ENCODE measurements around the gene LYRM2.

Gene LYRM2

DNA sequence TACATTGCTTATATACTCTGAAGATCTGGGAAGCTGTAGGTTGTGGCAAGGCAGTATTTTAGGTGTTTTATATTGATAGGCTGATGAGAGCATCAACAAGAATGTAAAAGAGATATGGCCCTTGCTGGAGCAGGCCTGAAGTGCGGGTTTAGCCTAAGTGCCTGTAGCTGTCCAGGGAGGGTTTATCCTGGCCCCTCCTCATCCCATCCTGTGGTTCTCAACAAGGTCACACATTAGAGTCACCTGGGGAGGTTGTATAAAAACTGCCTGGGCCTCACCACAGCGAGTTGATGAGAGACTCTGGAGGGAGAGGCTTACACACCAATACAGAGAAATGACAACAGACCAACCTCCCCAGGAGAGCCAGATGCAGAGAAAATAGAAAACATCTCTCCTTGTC is 48.4 kb downstream of the LYRM2 start:
- no peak for DNase-seq

DNA sequence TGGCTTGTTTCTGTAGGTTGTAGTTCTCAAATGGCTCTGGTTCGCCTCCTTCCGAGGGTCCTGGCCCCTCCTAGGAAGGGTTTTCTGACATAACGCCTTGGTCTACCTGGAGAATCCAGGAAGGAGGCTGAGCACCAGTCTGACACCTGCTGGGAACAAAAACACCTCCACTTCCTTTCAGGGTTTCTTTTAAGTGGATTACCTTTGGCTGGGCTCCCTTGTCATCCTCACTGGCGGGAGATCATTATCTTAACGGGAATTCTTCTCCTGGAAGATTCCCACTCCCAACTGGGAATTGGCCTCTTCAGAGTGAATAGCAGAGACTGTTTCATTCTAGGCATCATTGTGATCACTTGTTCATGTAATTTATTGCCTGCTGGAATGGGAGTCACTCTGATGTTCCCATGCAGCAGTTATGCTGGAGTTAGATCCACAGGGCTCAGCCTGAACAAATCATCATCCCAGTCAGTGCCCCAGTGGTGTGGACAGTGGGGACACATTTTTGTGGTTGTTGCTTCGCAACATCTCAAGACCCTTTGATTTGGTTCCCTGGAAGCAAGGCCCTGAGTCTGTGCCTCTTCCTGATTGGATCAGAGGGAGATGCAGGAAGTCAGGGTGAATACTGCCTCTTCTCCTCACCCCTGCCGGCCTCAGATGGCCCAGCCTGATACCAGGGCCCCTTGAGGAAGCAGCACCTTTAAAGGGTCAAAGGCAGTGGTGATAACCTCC is 49.1 kb downstream of the LYRM2 start:
- no peak for DNase-seq

DNA sequence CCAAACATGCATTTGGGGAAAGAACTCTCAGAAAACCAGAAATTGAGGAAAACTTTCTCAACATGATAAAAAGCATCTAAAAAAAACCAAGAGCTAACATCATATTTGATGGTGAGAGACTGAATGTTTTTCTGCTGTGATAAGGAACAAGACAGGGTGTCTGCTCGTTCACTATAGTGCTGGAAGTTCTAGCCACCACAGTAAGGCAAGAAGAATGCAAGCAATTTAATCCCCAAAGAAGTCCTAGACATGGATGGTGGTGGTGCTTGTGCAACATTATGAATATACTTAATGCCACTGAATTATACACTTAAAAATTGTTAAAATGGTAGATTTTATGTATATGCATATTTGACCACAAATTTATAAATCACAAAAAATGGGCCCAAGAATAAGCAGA is 53.4 kb downstream of the LYRM2 start:
- no peak for DNase-seq

DNA sequence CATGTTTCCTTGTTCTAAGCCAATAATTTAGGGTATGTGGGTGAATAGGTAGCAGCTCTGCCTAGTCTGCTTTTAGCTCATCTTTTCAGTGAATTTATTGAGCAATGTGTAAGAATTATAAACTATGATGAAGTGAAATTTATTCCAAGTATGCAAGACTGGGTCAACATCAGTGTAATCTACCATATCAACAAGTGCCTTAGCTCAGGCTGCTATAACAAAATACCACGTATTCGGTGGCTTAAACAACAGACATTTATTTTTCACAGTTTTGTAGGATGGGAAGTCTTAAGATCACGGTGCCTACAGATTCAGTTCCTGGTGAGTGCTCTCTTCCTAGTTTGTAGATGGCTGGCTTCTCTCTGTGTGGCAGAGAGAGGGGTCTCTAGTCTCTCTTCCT is 54.0 kb downstream of the LYRM2 start:
- no peak for DNase-seq

DNA sequence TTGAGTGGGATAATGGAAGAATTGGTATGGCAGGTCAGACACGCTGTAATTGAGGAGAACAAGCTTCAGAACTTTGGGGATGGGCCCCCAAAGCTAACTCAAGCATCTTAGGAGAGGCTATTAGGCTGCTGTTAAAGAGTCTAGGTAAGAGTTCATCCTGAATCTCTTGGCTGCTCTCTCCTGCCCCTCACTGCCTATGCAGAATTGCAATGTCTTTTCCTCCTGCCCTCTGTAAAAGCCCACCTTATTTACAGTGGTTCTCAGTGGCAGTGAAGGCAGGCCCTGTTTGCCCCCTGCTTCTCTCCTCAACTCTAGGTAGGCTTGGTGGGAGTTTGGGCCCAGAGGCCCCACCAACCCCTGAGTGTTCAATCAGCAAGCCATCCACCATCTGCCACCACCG is 55.0 kb downstream of the LYRM2 start:
- DNase-seq: no peak

DNA sequence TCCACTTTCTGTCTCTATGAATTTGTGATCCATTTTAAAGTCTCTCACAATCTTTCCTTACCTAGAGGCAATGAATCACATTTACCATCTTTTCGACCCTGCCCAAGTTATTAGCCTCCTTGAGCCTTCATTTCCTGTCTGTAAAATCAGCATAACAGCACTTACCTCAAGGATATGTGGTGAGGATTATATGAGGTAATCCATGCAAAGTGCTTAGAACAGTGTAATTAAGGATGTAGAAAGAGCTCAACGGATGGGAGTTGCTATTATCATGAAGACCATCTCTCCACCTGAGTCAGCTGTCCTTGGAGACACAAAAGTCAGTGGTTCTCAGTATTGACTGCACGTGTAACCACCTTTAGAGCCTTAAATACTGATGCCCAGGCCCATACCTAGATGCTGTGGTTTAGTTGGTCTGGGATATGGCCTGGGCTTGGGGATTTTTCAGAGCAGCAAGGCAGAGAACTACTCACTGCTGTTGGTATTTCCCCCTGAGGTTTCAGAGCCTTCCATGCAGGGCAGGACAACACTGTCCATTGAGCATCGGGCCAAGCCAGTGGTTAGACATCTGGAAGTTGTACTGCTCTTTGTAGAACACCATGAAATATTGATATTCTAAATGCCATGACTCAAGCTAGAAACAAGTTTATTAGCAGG is 55.8 kb downstream of the LYRM2 start:
- no peak for DNase-seq

DNA sequence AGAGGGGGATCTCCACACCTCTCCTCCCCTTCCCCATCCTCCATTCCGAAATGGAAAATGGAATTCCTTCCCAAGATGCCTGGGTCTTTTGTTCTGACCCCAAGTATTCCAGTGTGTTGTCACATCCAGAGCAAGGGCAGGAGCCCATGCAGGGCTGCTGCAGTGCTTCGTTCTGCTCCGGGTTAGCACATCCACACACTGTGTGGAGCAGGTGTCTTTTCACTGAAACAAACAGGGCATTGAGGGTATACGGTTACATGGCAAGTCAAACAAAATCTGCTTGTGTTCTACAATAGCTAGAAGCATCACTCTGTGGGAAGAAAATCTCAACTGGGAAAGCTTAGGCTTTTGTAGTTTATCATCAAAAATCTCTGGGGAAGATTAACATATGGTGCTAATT is 56.9 kb downstream of the LYRM2 start:
- DNase-seq: peak; percentile 82

DNA sequence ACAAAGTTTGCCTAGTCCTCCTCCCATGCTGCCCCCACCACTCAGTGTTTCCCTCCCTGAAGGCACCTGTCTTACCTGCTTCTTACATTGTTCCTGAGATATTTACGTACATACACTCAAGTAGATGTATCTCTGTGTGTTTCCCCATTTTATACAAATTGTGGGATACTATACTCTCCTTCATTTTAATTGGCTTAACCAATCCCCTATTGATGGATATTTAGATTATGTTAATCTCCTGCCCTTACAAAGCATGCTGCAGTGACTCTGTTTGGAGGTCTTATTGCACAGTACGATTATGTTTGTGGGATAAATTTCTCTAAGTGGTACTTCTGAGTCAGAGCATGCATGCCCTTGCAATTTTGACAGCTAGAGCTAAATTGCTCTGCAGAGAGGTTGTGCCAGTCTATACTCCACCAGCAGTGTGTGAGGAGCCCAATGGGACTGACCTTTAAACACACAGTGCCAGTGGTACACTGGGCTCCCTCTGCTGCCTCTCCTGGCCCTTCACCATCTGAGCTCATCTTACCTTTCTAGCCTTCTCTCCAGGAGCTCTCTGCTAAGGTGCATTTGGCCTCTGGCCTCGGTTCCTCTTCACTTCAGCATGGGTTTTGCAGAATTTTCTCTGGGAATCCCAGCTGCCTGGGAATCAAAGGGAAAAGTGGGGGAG is 57.4 kb downstream of the LYRM2 start:
- peak; percentile 43 for DNase-seq

DNA sequence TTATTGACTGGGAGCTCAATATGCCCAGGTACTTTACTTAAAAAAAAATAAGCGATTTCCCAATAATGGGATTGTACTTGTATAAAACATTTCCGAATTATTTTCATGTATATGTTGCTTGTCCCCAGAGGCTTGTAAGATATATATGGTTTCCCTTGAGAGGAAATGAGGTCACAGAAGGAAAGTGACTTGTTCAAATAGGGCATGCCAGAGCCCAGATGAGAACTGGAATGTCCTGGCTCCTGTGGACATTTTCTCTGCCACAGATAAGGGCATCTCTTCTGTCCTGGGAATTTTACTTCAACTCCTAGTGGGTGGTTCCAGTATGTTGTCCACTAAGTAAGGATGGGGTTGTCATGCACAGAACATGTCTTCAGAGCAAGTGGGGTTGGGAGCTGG is 63.0 kb downstream of the LYRM2 start:
- DNase-seq: no peak

DNA sequence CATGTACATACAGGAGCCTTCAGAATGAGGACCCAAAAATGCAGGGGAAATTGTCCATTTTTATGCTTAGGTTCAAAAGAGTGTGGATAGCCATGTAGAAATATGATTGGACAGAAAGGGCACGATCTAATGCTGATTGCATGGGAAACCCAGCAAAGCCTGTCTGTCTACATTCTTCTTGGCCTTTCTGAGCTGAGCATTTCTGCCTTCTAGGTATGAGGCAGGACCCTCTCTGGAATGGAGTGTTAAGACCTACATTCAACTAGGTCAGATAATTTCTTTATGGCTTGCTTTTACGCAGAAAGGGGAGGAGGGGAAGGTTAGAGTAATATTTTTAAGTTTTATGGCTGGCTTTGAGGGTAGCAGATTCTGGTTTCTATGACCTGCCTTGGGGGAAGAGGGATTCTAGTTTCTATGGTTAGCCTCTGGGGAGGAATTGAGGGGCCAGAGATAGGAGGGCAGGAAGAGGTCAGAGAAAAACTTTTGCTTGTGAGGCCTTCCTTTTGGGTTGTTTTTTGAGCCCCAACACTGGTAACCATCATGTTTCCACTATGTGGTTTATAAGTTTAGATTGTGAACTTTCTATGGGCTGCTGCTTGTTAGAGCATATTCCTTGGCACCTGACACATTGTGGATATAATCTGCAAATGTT is 63.5 kb downstream of the LYRM2 start:
- DNase-seq: no peak

DNA sequence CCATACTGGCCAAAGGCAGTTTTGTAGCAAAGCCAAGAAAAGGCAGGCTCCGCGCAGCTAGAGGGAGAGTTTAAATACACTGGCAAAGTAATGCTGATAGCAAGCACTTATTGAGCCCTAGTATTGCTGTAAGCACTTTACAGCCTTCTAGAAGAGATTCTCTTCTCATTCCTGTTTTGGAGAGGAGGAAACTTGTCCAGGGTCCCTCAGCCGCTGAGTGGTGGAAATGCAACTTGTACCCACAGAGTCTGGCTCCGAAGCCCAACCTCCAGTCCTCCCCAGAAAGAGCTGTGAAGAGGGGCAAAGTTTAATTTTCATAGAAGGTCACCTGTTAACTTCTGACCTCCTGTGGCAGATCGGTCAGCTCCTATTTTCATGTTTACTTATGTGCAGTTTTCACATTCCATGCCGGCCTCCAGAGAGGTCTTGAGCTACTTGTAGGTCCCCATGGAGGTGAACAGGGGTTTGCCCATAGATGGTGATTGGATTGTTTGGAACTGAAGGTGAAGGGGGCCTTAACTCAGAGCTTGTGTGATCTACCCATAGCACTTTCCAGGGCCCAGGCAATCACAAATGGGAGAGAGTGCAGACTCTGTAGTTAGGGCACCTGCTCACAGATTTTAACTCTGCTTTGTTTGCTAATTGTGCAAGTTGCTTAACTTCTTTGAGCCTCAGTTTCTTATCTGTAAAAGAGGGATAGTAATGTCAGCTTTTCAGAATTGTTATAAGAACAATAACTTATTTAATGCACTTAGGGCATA is 70.7 kb downstream of the LYRM2 start:
- DNase-seq: no peak

DNA sequence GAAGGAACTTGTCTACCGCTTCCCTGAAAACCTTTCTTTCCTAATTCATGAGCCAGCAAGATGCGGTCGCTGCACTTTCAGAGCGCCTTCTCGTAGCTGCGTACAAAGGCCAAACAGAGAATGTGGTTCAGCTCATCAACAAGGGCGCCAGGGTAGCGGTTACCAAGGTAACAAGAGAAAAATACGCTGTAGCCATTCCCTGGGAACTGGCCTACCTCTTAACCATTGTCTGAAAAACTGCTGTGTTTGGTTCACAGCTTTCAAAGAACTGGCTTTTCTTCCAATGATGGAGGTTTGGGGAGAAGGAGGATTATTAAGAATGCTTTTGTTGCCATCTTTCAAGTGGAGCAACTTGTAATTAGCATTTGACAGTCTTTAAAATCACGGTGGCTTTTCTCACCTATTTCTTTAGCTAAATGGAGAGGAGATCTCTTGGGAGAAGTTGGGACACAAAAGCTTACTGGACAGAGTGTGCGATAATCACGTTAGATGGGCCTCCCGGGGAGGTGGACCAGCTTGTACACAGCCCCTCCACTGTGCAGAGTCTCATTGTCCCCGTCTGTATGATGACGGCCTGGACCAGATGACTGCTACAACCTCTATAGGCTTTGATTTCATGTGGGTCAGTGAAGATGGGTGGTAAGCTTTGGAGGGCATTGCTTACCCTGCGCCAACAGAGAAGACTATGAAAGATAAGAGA is 71.5 kb downstream of the LYRM2 start:
- peak; percentile 10 for DNase-seq

DNA sequence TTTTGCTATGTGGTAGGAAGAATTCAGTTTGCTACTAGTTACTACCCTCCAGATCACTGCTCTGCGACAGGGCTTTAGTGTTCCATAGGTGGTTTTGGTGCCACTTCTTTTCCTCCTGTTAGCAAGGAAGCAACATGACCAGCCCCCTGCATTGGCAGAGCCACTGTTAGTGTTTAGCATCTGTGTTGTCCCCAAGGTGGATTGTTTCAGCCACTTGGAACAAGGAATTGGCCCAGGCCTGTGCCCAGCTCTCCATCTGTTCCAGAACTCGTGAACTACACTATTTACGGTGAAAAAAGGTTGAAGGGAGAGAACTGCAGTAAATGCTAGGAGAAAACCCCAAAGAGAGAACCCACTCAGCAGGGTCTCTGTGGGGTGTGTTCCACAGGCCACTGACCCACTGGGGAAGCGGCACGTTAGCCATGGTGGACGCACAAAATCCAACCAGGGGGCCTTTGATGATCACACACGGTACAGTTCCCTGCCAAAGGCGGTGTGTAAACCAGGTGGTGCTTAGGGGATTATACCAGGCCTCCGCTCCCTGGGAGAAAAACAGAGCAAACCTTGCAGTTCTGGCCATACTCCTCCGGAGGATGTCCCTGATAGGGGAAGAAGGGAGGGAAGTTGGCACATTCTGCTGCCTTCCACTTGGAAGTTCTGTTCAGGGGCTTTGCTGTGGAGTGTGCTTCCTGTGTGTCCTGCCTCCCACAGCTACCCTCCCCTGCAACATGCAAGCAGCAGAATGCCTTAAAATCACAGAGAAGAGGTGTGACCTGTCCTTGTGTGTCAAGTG is 72.3 kb downstream of the LYRM2 start:
- DNase-seq: no peak

DNA sequence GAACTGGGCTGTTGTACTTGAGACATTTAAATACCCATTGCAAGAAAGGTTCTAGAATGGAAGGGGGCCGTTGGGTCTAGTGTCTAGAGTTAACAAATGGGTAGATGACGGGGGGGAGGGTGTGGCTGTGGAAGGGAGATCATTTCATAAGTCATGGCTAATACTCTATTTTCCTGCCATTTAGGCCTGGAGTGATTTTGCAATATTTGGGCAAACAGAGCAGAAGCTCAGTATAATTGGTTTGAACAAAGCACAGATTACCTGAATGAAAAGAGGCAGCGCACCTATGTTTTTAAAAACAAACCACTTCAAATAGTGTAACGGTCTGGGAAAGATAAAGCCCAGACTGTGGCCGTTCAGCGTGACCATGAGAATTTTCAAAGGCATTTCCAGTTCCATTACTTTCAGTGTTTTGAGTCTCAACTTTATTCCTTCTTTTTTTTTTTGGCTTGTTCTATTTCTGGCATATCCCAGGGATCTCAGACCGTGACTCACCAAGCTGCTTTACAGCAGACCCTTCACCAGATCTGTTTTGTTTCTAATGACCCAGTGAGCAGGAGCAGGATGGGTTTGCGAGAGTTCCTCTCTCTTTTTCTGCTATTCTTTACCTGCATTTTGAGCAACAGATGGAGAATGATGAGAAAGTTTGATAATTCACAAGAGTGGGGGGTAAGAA is 73.7 kb downstream of the LYRM2 start:
- peak; percentile 35 for DNase-seq

DNA sequence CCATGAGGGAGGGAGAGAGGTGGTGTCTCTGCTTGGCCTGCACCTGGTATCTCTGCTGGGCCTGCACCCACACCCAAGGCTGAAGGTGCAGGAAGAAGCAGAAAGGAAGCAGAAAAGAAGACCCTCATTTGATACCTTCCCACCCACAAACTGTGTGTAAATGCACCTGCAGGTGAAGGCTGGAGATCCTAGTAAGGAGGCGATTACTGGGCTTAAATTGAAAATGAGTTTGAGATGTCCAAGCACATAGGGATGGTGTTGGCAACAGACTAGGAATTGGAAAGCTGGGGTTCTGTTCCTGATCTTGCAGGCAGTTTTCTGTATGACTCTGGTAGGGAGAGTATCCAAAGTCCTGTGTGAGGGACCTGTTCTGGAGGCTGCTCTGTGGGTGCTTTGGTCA is 74.7 kb downstream of the LYRM2 start:
- no peak for DNase-seq

DNA sequence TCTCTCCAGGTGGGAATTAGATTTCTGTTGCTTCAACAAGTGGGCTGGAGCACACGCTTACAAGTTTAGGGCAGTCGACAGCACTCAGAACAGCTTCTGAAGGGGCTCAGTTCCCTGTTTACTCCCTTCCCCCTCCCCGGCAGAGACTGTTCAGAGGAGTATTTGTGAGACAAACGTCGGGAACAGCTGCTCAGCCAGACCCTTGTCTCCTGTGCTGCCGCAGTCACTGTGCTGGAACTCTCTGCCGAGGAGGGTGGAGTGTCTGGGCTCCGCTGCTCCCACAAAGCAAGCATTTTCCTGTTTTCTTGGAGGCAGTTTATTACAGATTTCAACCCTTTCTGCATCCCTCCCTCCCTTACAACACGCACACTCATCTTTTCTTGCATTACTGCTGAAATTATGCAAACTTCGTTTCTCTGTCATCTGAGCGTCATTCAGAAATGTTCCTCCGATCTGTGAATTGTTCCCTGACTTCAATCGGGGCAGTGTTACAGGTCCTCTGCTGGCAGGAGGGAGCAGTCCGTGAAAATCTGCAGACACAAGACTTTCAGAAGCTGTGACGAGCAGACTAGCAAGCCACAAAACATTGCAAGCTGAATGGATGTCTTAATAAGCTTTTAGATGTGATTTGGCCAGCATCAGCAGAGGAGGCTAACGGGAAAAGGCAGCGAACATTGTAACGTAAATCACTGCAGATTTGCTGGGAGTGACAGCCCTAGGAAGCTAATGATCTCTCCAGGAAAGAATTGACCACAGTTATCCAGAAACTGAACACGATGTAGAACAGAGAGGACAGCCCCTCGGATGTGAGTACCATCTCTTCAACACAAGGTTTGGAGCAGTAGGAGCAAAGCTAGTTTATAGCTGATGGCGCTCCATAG is 76.2 kb downstream of the LYRM2 start:
- DNase-seq: no peak

DNA sequence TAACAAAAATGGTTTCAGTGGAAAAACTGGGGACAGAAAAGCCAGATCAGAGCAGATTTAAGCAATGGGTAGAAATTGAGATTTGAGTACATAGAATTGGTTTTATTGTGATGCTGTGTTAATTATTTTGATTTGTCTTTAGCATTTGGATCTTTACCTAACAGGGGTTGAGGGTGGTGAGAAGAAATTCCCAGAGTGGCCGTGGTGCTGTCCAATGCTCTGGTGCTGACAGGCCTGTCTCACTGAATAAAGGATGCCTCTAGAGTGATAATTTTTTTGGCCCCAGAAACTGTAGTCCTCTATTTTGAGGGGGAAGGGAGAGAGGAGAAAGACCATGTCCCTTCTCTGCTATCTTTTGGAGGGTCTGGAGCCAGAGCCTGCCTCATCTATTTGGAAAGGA is 79.1 kb downstream of the LYRM2 start:
- DNase-seq: no peak

DNA sequence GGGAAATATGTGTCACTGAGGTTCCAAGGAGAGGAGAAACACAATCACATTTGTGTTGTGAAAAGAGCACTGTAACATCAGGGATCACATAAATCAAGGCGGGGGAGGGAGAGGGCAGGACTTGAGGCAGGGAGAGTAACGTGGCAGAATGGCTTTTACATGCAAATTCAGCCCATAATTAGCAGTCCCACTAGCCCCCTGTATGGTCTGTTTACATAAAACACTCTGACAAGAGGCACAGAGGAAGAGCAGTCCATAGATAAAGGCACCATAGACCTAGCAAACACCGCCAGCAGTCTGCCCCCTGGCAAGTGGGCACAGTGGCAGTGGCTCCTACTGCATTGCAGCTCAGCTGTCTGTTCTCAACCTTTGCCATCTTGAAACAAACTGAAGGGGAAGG is 82.7 kb downstream of the LYRM2 start:
- peak; percentile 45 for DNase-seq

DNA sequence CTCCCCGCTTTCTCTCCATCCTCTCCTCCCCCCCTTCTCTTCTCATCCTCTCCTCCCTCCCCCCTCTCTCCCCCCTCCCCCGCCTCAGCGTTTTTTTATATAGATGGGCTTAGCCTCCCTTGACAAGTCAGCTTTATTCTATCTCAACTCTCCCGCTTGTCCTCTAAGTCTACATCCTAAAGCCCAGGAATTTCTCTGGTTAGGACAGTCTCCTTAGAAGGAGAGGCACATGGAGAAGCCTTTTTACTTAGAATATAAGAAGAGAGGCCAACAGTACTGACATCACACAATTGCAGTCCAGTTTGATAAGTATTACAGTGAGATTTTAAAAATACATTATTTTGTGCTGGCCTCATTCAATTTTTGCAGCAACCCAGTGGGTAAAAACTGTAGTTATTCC is 83.5 kb downstream of the LYRM2 start:
- no peak for DNase-seq

DNA sequence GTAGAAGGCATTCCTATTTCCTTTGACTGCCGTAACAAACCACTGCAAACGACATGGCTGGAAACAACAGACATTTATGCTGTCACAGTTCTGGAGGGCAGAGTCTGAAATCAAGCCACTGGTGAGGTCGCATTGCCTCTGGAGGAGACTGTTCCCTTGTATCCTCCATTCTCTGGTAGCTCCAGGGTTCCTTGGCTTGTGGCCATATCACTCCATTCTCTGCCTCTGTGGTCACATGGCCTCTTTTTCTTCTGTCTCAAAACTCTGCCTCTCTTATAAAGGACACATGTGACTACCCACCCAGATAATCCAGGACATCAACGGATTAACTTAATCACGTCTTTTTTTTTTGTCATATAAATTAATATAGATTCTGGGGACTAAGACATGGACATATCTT is 84.4 kb downstream of the LYRM2 start:
- no peak for DNase-seq

Measured in NCI-H146 (cell line).